Large intestine (tissue), 3 donors: ENCODE measurements around the gene COL20A1. TPM values are rescaled to one million over a fixed set of nuclear protein-coding genes. Genes with fewer than 3 reads are reported as not detected.

Experiments
- DNase-seq, 2 donors: peaks; one replicate each; pipeline versions ENCODE4 v3.0.0 to v3.0.0-alpha.2; 2013
- H3K27ac ChIP-seq: one replicate; pipeline ENCODE4 v1.5.1; 2013; ENCODE audit warnings: low read length
- H3K27me3 ChIP-seq: 2 replicates; pipeline ENCODE4 v1.6.1; 2013; ENCODE audit warnings: low read length; ENCODE audit not compliant: control insufficient read depth, insufficient read depth
- H3K36me3 ChIP-seq: 2 replicates; pipeline ENCODE4 v1.6.1; 2013; ENCODE audit warnings: low read length; ENCODE audit not compliant: control insufficient read depth, insufficient read depth
- H3K4me1 ChIP-seq: one replicate; pipeline ENCODE4 v1.6.1; 2013; ENCODE audit warnings: low read length; ENCODE audit not compliant: control insufficient read depth, insufficient read depth
- H3K4me3 ChIP-seq: one replicate; pipeline ENCODE4 v1.5.1; 2013; ENCODE audit warnings: low read length
- H3K9me3 ChIP-seq: one replicate; pipeline ENCODE4 v1.6.1; 2013; ENCODE audit warnings: mild to moderate bottlenecking, low read depth, low read length, moderate library complexity; ENCODE audit not compliant: control insufficient read depth
- WGBS: methylation state at CpG from one replicate; pipeline ENCODE4 v1.1.5; 2013; ENCODE audit warnings: low lambda C conversion rate; ENCODE audit not compliant: insufficient coverage; 5-methylcytosine and 5-hydroxymethylcytosine counted together
- polyA plus RNA-seq: library from polyadenylated mRNA; unstranded; fragments of 120-200 nt; gene quantifications from one replicate; pipeline ENCODE4 v1.2.1, GENCODE V29; 2013

The COL20A1 gene
- polyA plus RNA-seq, 1 donor, result 7.2 TPM

DNA sequence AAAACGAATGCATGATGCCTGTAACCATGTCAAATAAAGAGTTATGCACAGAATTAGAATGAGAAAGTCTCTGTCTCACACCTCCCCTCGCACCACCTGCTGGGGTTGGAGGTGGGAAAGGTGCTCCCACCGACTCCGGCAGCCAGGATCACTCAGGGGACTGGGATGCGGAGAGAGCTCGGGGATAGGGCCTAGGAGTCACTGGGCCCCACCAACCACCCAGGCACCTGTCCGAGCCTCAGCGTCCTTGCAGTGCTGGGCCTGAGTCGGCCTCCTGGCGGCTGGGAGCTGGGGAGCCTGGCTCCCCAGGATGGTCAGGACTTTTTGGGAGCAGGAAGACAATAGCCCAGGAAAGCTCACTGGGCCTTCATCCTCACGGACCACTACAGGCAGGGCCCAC lies 90.6 kb downstream of the COL20A1 start:
- H3K4me1 ChIP-seq, result no peaks in the 10 kb centered on the region
- H3K36me3 ChIP-seq, result no peaks in the 10 kb centered on the region
- DNase-seq, result no peak
- no peak overlapping the region for H3K27ac ChIP-seq
- H3K9me3 ChIP-seq, result peaks cover 5% of the 10 kb centered on the region
- WGBS, result no CpG with 5 or more reads among the region's 11 CpGs
- H3K27me3 ChIP-seq, result peaks cover 5% of the 10 kb centered on the region
- H3K4me3 ChIP-seq, result no peak overlapping the region

DNA sequence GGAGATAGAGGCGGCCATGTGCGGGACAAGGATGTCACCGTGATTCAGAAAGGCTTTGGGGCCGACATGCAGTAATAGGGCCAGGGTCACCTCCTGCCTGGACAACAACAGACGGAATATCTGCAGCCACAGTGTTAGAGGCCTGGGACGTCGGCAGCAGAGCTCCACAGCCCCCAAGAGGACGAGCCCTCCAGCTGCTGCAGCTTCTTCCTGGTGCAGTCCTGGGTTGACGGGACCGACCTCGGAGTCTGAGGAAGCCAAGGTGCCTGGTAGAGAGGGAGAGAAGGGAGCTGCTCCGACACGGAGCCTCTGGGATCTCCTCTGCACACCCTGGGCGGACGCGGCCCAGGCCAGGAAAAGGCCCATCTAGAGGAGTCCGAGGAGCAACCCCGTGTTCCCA lies 91.3 kb downstream of the COL20A1 start:
- no peak for DNase-seq
- Histone ChIP-seq H3K4me3 (no peak overlapping the region), H3K9me3 (peaks cover 5% of the 10 kb centered on the region), H3K27me3 (peaks cover 2% of the 10 kb centered on the region), H3K4me1 (no peaks in the 10 kb centered on the region), H3K36me3 (no peaks in the 10 kb centered on the region), H3K27ac (no peak overlapping the region)
- WGBS, result 80% methylated on average over 1 of the region's 18 CpGs

Other genes with a start within 250 kb of the COL20A1 start
- gene YTHDF1, start 77.1 kb upstream of the COL20A1 start, polyA plus RNA-seq, result 35.4 TPM
- 2.6 TPM for gene BIRC7, start 57.3 kb upstream of the COL20A1 start, polyA plus RNA-seq
- 6.8 TPM for gene NKAIN4, start 38.7 kb upstream of the COL20A1 start, polyA plus RNA-seq
- 76.3 TPM for gene ARFGAP1, start 20.4 kb upstream of the COL20A1 start, polyA plus RNA-seq
- 0.45 TPM for gene CHRNA4, start 68.2 kb downstream of the COL20A1 start, polyA plus RNA-seq
- gene KCNQ2, start 179.5 kb downstream of the COL20A1 start, polyA plus RNA-seq, result 5.2 TPM
- gene EEF1A2, start 205.9 kb downstream of the COL20A1 start, polyA plus RNA-seq, result 29.7 TPM
- gene PPDPF, start 227.6 kb downstream of the COL20A1 start, polyA plus RNA-seq, result 234 TPM
- gene PTK6, start 244.2 kb downstream of the COL20A1 start, polyA plus RNA-seq, result 0.31 TPM